SK-N-SH (cell line): ENCODE results near the gene ZMYND8.

Source experiments
- CHD2 ChIP-seq: fragments of 150-350 bp; IDR thresholded peaks from 2 replicates; pipeline ENCODE4 v1.6.1; 2018; ENCODE audit warnings: low read length; ENCODE audit not compliant: partially characterized antibody
- CTCF ChIP-seq: fragments of 200-600 bp; sonication (generic); IDR thresholded peaks from 2 replicates; pipeline ENCODE4 v1.6.1; 2017; ENCODE audit warnings: antibody characterized with exemption, mild to moderate bottlenecking, moderate library complexity
- FOXJ3 ChIP-seq: sonication (generic); formaldehyde crosslinking; IDR thresholded peaks from 2 replicates; pipeline ENCODE4 v1.5.1; 2020; ENCODE audit warnings: mild to moderate bottlenecking, missing genetic modification reagents
- GABPA ChIP-seq: IDR thresholded peaks from 2 replicates; pipeline ENCODE4 v1.4.0; 2012; ENCODE audit warnings: low read depth, mild to moderate bottlenecking
- JUND ChIP-seq: IDR thresholded peaks from 2 replicates; pipeline ENCODE4 v1.4.0; 2012
- MAX ChIP-seq: IDR thresholded peaks from 2 replicates; pipeline ENCODE4 v1.4.0; 2012; ENCODE audit warnings: low read depth
- NFIC ChIP-seq: IDR thresholded peaks from 2 replicates; pipeline ENCODE4 v1.4.0; 2012; ENCODE audit warnings: borderline replicate concordance
- RAD21 ChIP-seq: IDR thresholded peaks from 2 replicates; pipeline ENCODE4 v1.6.1; 2012; ENCODE audit warnings: mild to moderate bottlenecking, low read length
- REST ChIP-seq: IDR thresholded peaks from 2 replicates; pipeline ENCODE4 v1.6.1; 2012; ENCODE audit warnings: mild to moderate bottlenecking, low read depth, low read length, moderate library complexity
- RFX5 ChIP-seq: IDR thresholded peaks from 2 replicates; pipeline ENCODE4 v1.6.1; 2012; ENCODE audit warnings: mild to moderate bottlenecking, improper control_type of control experiment, low read length
- SMC3 ChIP-seq: IDR thresholded peaks from 2 replicates; pipeline ENCODE4 v1.6.1; 2012; ENCODE audit warnings: low read depth, low read length, improper control_type of control experiment
- TAF1 ChIP-seq: IDR thresholded peaks from 2 replicates; pipeline ENCODE4 v1.6.1; 2012; ENCODE audit warnings: low read depth, mild to moderate bottlenecking, low read length, moderate library complexity, borderline replicate concordance
- ZBTB33 ChIP-seq: IDR thresholded peaks from 2 replicates; pipeline ENCODE4 v1.4.0; 2012; ENCODE audit warnings: low read depth, borderline replicate concordance

- TF ChIP-seq FOXJ3 (CRISPR knock-in tag), result no peak
- no peak for TF ChIP-seq CTCF
- no peak for TF ChIP-seq TAF1
- TF ChIP-seq ZBTB33, result 0 out of 2 replicates have a peak, but pooled peaks have one; percentile 55
- TF ChIP-seq MAX, result peak; percentile 33; the same call in 1 of the 2 replicates
- TF ChIP-seq SMC3, result 0 out of 2 replicates have a peak, but pooled peaks have one; percentile 2
- peak; percentile 94 for TF ChIP-seq JUND
- no peak for TF ChIP-seq RAD21
- TF ChIP-seq REST, result no peak
- peak; percentile 69 for TF ChIP-seq NFIC
- no peak for TF ChIP-seq RFX5
- TF ChIP-seq CHD2, result no peak
- no peak for TF ChIP-seq GABPA
Observed at GRCh38 chr20:47379433-47380150, 23.1 kb upstream of the ZMYND8 start.
